Prostate gland (tissue), 2 donors: ENCODE results near the gene UROS.

Experiments
- CTCF ChIP-seq, 4 experiments: fragments of 200-600 bp in 2 of 4; fragments of 450-650 bp in 2 of 4; sonication (generic) in 2 of 4; IDR thresholded peaks; 1 replicate in 3 of 4; 2 replicates in 1 of 4; pipeline ENCODE4 v1.5.1; 2016 to 2019; ENCODE audit warnings: antibody characterized with exemption in 4 of 4, mild to moderate bottlenecking in 2 of 4, moderate library complexity in 2 of 4
- POLR2AphosphoS5 ChIP-seq: sonication (generic); formaldehyde crosslinking; IDR thresholded peaks from one replicate; pipeline ENCODE4 v1.6.1; 2017; ENCODE audit warnings: antibody characterized with exemption

- TF ChIP-seq CTCF (IDR thresholded peaks at IDR 0.05) (no peak), POLR2AphosphoS5 (no peak)
These were observed 75.6 kb downstream of the UROS start for GRCh38 chr10:125747417-125747816.
